ENCODE results near the gene PSMD3.

Gene PSMD3

GRCh38 chr17:40024901-40025300 is 44.3 kb downstream of the PSMD3 start:
- DNase-seq, result no peak

GRCh38 chr17:40025559-40025958 is 45.0 kb downstream of the PSMD3 start:
- DNase-seq, result no peak

- no peak for DNase-seq
Observed at GRCh38 chr17:40025991-40026815, 45.6 kb downstream of the PSMD3 start.

GRCh38 chr17:40026816-40027613 is 46.4 kb downstream of the PSMD3 start:
- peak; percentile 70 for DNase-seq

- no peak for DNase-seq
Observed at GRCh38 chr17:40027614-40028012, 47.0 kb downstream of the PSMD3 start.

GRCh38 chr17:40028595-40028994 is 48.0 kb downstream of the PSMD3 start:
- no peak for DNase-seq

- DNase-seq, result no peak
Observed at GRCh38 chr17:40031706-40032105, 51.1 kb downstream of the PSMD3 start.

- no peak for DNase-seq
Observed at GRCh38 chr17:40032322-40033320, 52.0 kb downstream of the PSMD3 start.

GRCh38 chr17:40033339-40033738 is 52.7 kb downstream of the PSMD3 start:
- no peak for DNase-seq

GRCh38 chr17:40034426-40035161 is 54.0 kb downstream of the PSMD3 start:
- DNase-seq, result no peak

- peak; percentile 19 for DNase-seq
Observed at GRCh38 chr17:40035162-40035559, 54.6 kb downstream of the PSMD3 start.

GRCh38 chr17:40038882-40039513 is 58.4 kb downstream of the PSMD3 start:
- DNase-seq, result peak; percentile 32

GRCh38 chr17:40041196-40041595 is 60.6 kb downstream of the PSMD3 start:
- DNase-seq, result no peak

Measured in NCI-H69 (cell line).